ENCODE data around the gene DYNLT5. TPM values are rescaled to one million over a fixed set of nuclear protein-coding genes. Genes with fewer than 3 reads are reported as not detected.

Gene DYNLT5
- total and polyA plus RNA-seq, 4 donors, result 0.55 to 3.1 (median 1.5) TPM

DNA sequence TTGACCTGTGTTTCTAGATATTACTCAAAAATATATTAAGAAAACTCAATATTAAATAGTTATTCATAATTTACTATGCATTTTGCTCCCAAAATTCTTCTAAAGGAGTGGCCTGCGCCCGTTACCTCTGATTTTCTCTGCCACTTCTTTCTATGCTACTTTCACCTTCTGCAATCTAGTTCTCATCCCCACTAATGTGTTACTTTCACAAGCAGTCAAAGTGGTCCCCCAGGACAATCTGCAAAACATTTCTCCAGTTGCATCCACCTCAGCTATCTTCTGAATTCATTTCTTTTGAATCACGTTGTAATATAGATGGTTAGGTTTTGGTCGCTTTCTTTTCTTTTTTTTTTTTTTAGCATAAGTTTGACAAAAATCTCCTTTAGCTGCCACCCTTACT lies 35.4 kb downstream of the DYNLT5 start:
- 76% methylated on average over 4 of the region's 4 CpGs for WGBS
- no peak overlapping the region for H3K4me3 ChIP-seq (ENCODE audit: low read depth in 1 of 3, low read length in 3 of 3)
- H3K9me3 ChIP-seq (ENCODE audit: control insufficient read depth in 4 of 4, low read length in 3 of 4), result peaks cover 0 to 2% (median 0%) of the 10 kb centered on the region in 4 donors
- no peak overlapping the region for H3K27ac ChIP-seq (ENCODE audit: low read depth in 1 of 2, low read length in 2 of 2)
- H3K36me3 ChIP-seq (ENCODE audit: control insufficient read depth in 4 of 4, insufficient read depth in 3 of 4, low read depth in 1 of 4, low read length in 3 of 4), result no peaks in the 10 kb centered on the region
- TF ChIP-seq RAD21 (IDR thresholded peaks at IDR 0.05), result no peak
- no peak for TF ChIP-seq JUND (IDR thresholded peaks at IDR 0.05)
- TF ChIP-seq HNF4A (conservative IDR thresholded peaks at IDR 0.05), result no peak
- no peak for TF ChIP-seq RXRA (IDR thresholded peaks at IDR 0.05)
- TF ChIP-seq FOXA2 (IDR thresholded peaks at IDR 0.05), result no peak
- no peak for TF ChIP-seq TAF1 (conservative IDR thresholded peaks at IDR 0.05)
- TF ChIP-seq, protein P1, sequence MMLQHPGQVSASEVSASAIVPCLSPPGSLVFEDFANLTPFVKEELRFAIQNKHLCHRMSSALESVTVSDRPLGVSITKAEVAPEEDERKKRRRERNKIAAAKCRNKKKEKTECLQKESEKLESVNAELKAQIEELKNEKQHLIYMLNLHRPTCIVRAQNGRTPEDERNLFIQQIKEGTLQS (IDR thresholded peaks at IDR 0.05), result no peak
- TF ChIP-seq HNF4G (IDR thresholded peaks at IDR 0.05), result no peak
- TF ChIP-seq FOXA1 (IDR thresholded peaks at IDR 0.05), result no peak
- no peak for DNase-seq (ENCODE audit: low spot score)
- no peaks in the 10 kb centered on the region for H3K4me1 ChIP-seq (ENCODE audit: control insufficient read depth in 4 of 4, insufficient read depth in 4 of 4, low read length in 3 of 4)
- no peak overlapping the region for H3K9ac ChIP-seq (ENCODE audit: low read depth in 1 of 2, low read length in 2 of 2)
- no peaks in the 10 kb centered on the region for H3K27me3 ChIP-seq (ENCODE audit: control insufficient read depth in 4 of 4, insufficient read depth in 4 of 4, low read length in 3 of 4)

DNA sequence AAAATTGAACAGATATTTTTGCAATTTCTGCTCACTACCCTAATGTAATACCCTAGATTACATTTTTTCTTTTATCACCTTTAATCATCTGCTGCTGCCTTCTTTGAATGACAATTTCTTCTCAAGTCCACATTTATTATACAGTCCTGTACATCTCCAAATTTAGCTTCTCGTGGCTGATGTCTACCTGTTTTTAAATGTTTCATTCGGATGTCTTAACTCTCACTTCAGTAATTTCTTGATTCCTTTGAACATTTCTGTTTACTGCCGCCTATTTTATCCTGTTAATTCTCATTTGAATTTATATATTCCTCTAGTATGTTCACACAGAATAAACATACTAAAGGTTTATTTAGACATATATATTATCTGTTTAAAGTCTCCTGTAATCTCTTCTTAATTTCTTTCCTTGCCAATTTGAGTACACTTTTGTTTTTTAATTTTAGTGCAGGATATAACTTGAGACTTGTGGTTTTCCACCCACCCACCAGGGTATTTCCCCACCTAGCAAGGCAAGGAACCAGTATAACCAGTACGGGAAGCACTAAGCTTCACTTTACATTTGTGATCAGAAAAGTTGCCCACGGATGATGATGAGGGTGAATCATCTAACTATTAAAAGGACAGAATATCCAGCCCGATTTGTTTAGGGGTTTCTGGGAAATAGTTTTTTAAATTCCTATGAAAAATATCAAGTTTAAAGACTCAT lies 36.1 kb downstream of the DYNLT5 start:
- 73% methylated on average over 6 of the region's 6 CpGs for WGBS
- DNase-seq (ENCODE audit: low spot score), result no peak
- no peaks in the 10 kb centered on the region for H3K27me3 ChIP-seq (ENCODE audit: control insufficient read depth in 4 of 4, insufficient read depth in 4 of 4, low read length in 3 of 4)
- no peaks in the 10 kb centered on the region for H3K4me1 ChIP-seq (ENCODE audit: control insufficient read depth in 4 of 4, insufficient read depth in 4 of 4, low read length in 3 of 4)
- H3K9me3 ChIP-seq (ENCODE audit: control insufficient read depth in 4 of 4, low read length in 3 of 4), result peaks cover 0 to 2% (median 0%) of the 10 kb centered on the region in 4 donors
- no peak overlapping the region for H3K9ac ChIP-seq (ENCODE audit: low read depth in 1 of 2, low read length in 2 of 2)
- no peak overlapping the region for H3K27ac ChIP-seq (ENCODE audit: low read depth in 1 of 2, low read length in 2 of 2)
- H3K36me3 ChIP-seq (ENCODE audit: control insufficient read depth in 4 of 4, insufficient read depth in 3 of 4, low read depth in 1 of 4, low read length in 3 of 4), result no peaks in the 10 kb centered on the region
- no peak overlapping the region for H3K4me3 ChIP-seq (ENCODE audit: low read depth in 1 of 3, low read length in 3 of 3)
- TF ChIP-seq, protein P1 (IDR thresholded peaks at IDR 0.05), result no peak
- TF ChIP-seq FOXA2 (IDR thresholded peaks at IDR 0.05) (no peak), JUND (IDR thresholded peaks at IDR 0.05) (no peak), RAD21 (IDR thresholded peaks at IDR 0.05) (no peak), YY1 (IDR thresholded peaks at IDR 0.05) (no peak), ZBTB33 (IDR thresholded peaks at IDR 0.05) (no peak), FOXA1 (IDR thresholded peaks at IDR 0.05) (no peak), TAF1 (conservative IDR thresholded peaks at IDR 0.05) (no peak), NR2F2 (IDR thresholded peaks at IDR 0.05) (no peak), MAX (IDR thresholded peaks at IDR 0.05) (no peak), EGR1 (IDR thresholded peaks at IDR 0.05; ENCODE audit: low read depth in 2 of 2) (no peak), RXRA (IDR thresholded peaks at IDR 0.05) (no peak), SP1 (IDR thresholded peaks at IDR 0.05) (no peak), HNF4G (IDR thresholded peaks at IDR 0.05) (no peak), GABPA (IDR thresholded peaks at IDR 0.05 in 1 of 2, conservative IDR thresholded peaks at IDR 0.05 in 1 of 2) (no peak), HNF4A (conservative IDR thresholded peaks at IDR 0.05) (no peak), REST (IDR thresholded peaks at IDR 0.05) (no peak)
- TF ChIP-seq, protein P2, sequence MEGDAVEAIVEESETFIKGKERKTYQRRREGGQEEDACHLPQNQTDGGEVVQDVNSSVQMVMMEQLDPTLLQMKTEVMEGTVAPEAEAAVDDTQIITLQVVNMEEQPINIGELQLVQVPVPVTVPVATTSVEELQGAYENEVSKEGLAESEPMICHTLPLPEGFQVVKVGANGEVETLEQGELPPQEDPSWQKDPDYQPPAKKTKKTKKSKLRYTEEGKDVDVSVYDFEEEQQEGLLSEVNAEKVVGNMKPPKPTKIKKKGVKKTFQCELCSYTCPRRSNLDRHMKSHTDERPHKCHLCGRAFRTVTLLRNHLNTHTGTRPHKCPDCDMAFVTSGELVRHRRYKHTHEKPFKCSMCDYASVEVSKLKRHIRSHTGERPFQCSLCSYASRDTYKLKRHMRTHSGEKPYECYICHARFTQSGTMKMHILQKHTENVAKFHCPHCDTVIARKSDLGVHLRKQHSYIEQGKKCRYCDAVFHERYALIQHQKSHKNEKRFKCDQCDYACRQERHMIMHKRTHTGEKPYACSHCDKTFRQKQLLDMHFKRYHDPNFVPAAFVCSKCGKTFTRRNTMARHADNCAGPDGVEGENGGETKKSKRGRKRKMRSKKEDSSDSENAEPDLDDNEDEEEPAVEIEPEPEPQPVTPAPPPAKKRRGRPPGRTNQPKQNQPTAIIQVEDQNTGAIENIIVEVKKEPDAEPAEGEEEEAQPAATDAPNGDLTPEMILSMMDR (IDR thresholded peaks at IDR 0.05; ENCODE audit: low read depth, low read length, missing input control), result no peak

Measured in liver (tissue), 9 donors.